ENCODE data around the gene INSYN1. TPM values are rescaled to one million over a fixed set of nuclear protein-coding genes. Genes with fewer than 3 reads are reported as not detected.

INSYN1 gene
- polyA plus RNA-seq, 3 donors = 19.3 to 26.9 (median 21.7) TPM

DNA sequence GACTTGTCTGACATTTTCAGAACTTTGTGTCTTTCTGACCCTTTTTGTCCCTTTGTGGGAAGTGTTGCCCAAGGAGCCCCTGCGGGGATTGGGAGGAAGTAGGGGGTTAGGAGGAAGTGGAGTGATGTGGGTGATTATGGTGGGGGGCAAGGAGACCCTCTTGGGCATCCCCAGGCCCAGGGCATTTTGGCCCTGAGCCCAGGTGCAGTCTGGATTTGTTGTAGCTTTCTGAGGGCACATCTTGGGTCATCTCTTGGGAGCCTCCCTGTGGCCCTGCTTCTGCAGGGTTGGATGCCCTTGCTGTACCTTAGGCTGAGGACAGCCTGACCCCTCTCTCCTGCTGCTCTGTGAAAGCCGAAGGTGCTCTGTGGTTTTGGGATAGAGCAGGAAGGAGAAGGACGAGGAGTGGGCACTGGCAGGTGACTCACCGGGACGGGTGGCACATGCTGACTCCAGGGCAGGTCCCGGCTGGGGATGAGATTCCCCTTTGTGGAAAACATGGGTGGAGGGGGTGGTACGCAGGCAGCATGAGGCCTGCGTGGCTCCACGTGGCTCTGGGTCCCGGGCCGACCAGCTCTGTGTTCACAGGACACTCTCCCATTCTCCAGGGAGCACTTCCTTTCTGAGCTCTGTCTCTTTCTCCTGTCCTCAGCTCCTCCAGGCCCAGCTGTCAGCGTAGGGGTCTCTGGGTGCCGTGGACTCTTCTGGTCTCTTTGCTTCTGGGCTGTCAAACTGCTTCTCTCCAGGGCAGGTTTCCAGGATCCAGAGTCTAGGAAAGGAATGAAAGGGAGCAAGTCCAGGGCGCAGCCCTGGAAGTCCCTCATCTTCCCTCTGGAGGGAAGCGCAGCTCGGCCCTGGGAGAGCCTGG is 57.1 kb downstream of the INSYN1 start:
- no peak for DNase-seq

- DNase-seq = no peak
Measured at GRCh38 chr15:73694419-73694818, 58.7 kb downstream of the INSYN1 start.

DNA sequence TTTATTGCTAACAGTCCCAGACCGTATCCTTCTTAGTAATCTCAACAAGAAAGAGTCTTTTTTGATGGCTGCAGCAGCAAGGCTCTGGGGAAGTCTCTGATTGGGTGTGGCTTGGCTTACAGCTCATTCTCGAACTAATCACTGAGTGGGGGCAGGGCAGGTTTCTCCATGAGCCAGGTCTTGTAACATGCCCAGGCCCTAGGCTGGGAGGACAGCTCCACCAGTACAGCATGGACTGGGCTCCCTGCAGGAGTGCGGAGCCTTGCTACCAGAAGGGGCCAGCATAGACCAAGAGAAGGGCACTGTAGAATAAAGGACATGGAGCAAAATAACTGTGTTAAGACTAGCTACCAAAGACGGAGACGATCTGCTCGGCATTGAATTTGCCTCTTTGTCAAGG is 61.8 kb downstream of the INSYN1 start:
- DNase-seq = no peak

- no peak for DNase-seq
Measured at GRCh38 chr15:73688455-73688854, 64.7 kb downstream of the INSYN1 start.

DNA sequence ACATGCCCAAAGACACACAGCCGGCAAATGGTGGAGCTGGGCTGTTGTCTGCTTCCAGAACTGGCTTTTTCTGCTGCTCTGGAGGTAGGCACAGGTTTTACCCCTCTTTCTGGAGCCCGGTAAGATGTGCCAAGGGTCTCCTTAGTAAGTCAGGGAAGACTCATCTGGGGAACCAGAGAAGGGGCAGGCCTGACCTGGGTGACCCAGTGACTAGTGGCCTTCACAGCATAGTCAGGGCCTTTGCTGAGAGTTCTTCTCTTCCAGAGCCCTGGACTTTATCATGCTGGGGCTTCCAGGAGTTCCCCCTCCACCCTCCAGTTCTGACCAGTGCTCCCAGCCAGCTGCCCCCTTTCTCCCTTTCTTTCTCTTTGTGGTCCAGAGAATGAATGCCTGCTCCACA is 65.8 kb downstream of the INSYN1 start:
- DNase-seq = no peak

- DNase-seq = no peak
Measured at GRCh38 chr15:73686781-73687256, 66.3 kb downstream of the INSYN1 start.

DNA sequence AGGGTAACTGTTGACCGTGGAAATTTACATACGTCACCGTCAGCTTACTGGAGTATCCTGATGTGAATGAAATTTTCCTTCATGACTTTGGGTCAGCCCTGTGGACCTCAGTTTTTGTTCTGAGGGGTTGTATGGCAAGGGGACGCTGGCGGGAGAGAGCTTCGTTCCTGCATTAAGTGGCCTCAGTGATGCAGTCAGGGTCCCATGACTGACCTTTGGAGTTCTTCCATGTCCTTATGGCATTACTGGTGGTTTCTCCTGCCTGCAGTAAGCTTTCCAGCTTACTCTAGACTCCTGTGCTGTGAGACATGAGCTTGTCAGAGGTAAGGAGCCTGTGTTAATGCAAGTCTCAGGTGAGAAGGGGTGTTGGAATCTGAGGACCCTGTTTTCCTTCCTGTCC is 67.2 kb downstream of the INSYN1 start:
- DNase-seq = no peak

Other genes with a start within 250 kb of the INSYN1 start
- gene NPTN, start 120.0 kb downstream of the INSYN1 start, polyA plus RNA-seq (ENCODE audit: insufficient read length in 3 of 3) = 100 to 1,000 TPM; 178 to 181 (median 179) TPM
- gene CD276, start 69.0 kb downstream of the INSYN1 start, polyA plus RNA-seq (ENCODE audit: insufficient read length in 3 of 3) = 100 to 1,000 TPM; 156 to 198 (median 175) TPM
- not detected for gene TBC1D21, start 120.2 kb upstream of the INSYN1 start, polyA plus RNA-seq (ENCODE audit: insufficient read length in 3 of 3)
- gene LOXL1, start 173.1 kb upstream of the INSYN1 start, polyA plus RNA-seq (ENCODE audit: insufficient read length in 3 of 3) = 10 to 100 TPM; 68.0 to 92.2 (median 73.6) TPM
- 10 to 100 TPM; 13.6 to 15.0 (median 14.2) TPM for gene STOML1, start 238.9 kb upstream of the INSYN1 start, polyA plus RNA-seq (ENCODE audit: insufficient read length in 3 of 3)
- gene PML, start 241.4 kb upstream of the INSYN1 start, polyA plus RNA-seq (ENCODE audit: insufficient read length in 3 of 3) = 10 to 100 TPM; 33.6 to 37.7 (median 34.8) TPM